ENCODE data around the gene GRXCR2. TPM values are rescaled to one million over a fixed set of nuclear protein-coding genes. Genes with fewer than 3 reads are reported as not detected.

The GRXCR2 gene
- total and polyA plus RNA-seq, 2 of the 4 experiments (the other 2 are of a cell fraction), result not detected

DNA sequence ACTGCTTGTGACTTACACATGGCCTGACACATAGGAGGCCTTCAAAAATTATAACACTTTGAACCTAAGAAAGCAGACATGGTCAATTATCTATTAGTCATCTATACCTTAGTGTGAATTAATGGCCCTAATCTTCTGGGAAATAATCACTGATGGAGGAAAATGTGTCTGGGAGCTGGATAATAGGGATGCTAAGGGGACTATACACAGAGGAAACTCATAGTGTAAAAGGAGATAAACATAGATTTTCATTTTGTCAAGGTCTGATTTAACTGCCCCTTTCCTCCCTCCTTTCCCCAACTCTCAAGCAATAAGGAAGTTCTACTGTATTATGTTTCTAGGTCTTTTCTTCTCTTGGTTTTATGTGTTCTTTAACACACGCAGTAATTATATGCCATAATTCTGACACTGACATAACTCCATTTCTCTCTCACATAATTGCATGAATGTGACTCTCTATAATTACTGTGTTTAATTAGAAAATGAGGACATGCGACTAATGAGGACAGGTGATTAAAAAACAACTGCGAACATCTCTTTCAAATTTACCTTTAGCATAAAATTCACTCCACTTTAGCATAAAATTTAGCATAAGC lies 18.9 kb downstream of the GRXCR2 start:
- no peaks in the 10 kb centered on the region for H3K36me3 ChIP-seq (ENCODE audit: control insufficient read depth, insufficient read depth, low read length)
- no peak overlapping the region for H3K56ac ChIP-seq (ENCODE audit: extremely low read depth, insufficient read depth, low read length)
- CTCF ChIA-PET, result no interaction called here
- no peak overlapping the region for H2AFZ ChIP-seq (replicated peaks; ENCODE audit: low read length, poor library complexity)
- H2BK5ac ChIP-seq (ENCODE audit: low read depth, low read length, poor library complexity, severe bottlenecking), result no peak overlapping the region
- H3K4me3 ChIP-seq (ENCODE audit: insufficient read depth, low read depth, low read length), result no peak overlapping the region
- H2AK9ac ChIP-seq (replicated peaks; ENCODE audit: low read depth, low read length, poor library complexity), result no peak overlapping the region
- no CpG with 5 or more reads among the region's 3 CpGs for WGBS, 2 experiments (ENCODE audit: extremely low coverage in 2 of 2, insufficient read length in 1 of 2)
- H3K18ac ChIP-seq (ENCODE audit: low read depth, low read length), result no peak overlapping the region
- no peaks in the 10 kb centered on the region for H3K79me1 ChIP-seq (ENCODE audit: low read depth in 1 of 2, low read length in 2 of 2)
- H3K9me3 ChIP-seq (ENCODE audit: control insufficient read depth, insufficient read depth, low read length), result no peaks in the 10 kb centered on the region
- intact Hi-C loops (cut with micrococcal nuclease), result no loop called here
- H3K14ac ChIP-seq (replicated peaks; ENCODE audit: low read depth, low read length), result no peak overlapping the region
- H2BK20ac ChIP-seq (ENCODE audit: low read depth, low read length), result no peak overlapping the region
- no peak overlapping the region for H3K4ac ChIP-seq (ENCODE audit: low read depth, low read length)
- H3K9ac ChIP-seq (ENCODE audit: low read depth, low read length), result no peak overlapping the region
- peaks cover 8% of the 10 kb centered on the region for H3K9me1 ChIP-seq (ENCODE audit: insufficient read depth, low read length)
- H3K27ac ChIP-seq (ENCODE audit: insufficient read depth, low read length), result no peak overlapping the region
- no peak for TF ChIP-seq MXI1 (IDR thresholded peaks at IDR 0.05; ENCODE audit: borderline replicate concordance, low read depth, low read length)
- TF ChIP-seq, protein P1, sequence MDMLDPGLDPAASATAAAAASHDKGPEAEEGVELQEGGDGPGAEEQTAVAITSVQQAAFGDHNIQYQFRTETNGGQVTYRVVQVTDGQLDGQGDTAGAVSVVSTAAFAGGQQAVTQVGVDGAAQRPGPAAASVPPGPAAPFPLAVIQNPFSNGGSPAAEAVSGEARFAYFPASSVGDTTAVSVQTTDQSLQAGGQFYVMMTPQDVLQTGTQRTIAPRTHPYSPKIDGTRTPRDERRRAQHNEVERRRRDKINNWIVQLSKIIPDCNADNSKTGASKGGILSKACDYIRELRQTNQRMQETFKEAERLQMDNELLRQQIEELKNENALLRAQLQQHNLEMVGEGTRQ (IDR thresholded peaks at IDR 0.05; ENCODE audit: low read depth, low read length), result no peak
- TF ChIP-seq CHD1 (IDR thresholded peaks at IDR 0.05; ENCODE audit: low read depth, low read length), result no peak
- no peak for TF ChIP-seq MAFK (IDR thresholded peaks at IDR 0.05; ENCODE audit: low read depth, low read length)
- no peak for TF ChIP-seq POLR2A (IDR thresholded peaks at IDR 0.05; ENCODE audit: low read depth, low read length)
- TF ChIP-seq MAZ (IDR thresholded peaks at IDR 0.05; ENCODE audit: borderline replicate concordance, low read depth, low read length), result no peak
- no peak for TF ChIP-seq CEBPB (IDR thresholded peaks at IDR 0.05; ENCODE audit: low read depth, low read length)
- no peak for TF ChIP-seq RCOR1 (IDR thresholded peaks at IDR 0.05; ENCODE audit: insufficient replicate concordance, low read length)
- TF ChIP-seq, protein P2, sequence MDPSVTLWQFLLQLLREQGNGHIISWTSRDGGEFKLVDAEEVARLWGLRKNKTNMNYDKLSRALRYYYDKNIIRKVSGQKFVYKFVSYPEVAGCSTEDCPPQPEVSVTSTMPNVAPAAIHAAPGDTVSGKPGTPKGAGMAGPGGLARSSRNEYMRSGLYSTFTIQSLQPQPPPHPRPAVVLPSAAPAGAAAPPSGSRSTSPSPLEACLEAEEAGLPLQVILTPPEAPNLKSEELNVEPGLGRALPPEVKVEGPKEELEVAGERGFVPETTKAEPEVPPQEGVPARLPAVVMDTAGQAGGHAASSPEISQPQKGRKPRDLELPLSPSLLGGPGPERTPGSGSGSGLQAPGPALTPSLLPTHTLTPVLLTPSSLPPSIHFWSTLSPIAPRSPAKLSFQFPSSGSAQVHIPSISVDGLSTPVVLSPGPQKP (IDR thresholded peaks at IDR 0.05; ENCODE audit: borderline replicate concordance, low read depth, low read length), result no peak
- TF ChIP-seq RFX5 (IDR thresholded peaks at IDR 0.05; ENCODE audit: low read depth, low read length), result no peak
- TF ChIP-seq, protein P3, sequence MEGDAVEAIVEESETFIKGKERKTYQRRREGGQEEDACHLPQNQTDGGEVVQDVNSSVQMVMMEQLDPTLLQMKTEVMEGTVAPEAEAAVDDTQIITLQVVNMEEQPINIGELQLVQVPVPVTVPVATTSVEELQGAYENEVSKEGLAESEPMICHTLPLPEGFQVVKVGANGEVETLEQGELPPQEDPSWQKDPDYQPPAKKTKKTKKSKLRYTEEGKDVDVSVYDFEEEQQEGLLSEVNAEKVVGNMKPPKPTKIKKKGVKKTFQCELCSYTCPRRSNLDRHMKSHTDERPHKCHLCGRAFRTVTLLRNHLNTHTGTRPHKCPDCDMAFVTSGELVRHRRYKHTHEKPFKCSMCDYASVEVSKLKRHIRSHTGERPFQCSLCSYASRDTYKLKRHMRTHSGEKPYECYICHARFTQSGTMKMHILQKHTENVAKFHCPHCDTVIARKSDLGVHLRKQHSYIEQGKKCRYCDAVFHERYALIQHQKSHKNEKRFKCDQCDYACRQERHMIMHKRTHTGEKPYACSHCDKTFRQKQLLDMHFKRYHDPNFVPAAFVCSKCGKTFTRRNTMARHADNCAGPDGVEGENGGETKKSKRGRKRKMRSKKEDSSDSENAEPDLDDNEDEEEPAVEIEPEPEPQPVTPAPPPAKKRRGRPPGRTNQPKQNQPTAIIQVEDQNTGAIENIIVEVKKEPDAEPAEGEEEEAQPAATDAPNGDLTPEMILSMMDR (conservative IDR thresholded peaks at IDR 0.05; ENCODE audit: low read depth, low read length), result no peak
- no peak for TF ChIP-seq BHLHE40 (IDR thresholded peaks at IDR 0.05; ENCODE audit: low read depth, low read length)
- H3K4me1 ChIP-seq (ENCODE audit: control insufficient read depth, insufficient read depth, low read length), result peaks cover 10% of the 10 kb centered on the region
- no peak for DNase-seq
- H4K20me1 ChIP-seq (ENCODE audit: insufficient read depth, low read length), result no peaks in the 10 kb centered on the region
- no peak overlapping the region for H2AK5ac ChIP-seq (ENCODE audit: low read depth, low read length)
- H3K23ac ChIP-seq (ENCODE audit: low read depth, low read length), result no peak overlapping the region
- POLR2A ChIA-PET (ENCODE audit: unreplicated experiment), result interaction anchor here (0.6 kb wide), 1 partner anchor 911 kb away, joined by 3 read pairs; no protein-coding TSS in a partner anchor
- no peak overlapping the region for H4K5ac ChIP-seq (ENCODE audit: low read depth, low read length)
- no peak overlapping the region for H2BK120ac ChIP-seq (ENCODE audit: low read depth, low read length)
- dilution Hi-C loops (cut with HindIII; ENCODE audit: low sequenced_read_pairs, unreplicated experiment), result no loop called here
- no peaks in the 10 kb centered on the region for H3K27me3 ChIP-seq (ENCODE audit: control insufficient read depth, insufficient read depth, low read length)
- H4K91ac ChIP-seq (ENCODE audit: insufficient read depth, low read depth, low read length), result no peak overlapping the region
- H4K8ac ChIP-seq (ENCODE audit: low read depth in 2 of 2, low read length in 2 of 2), result no peak overlapping the region
- H2BK15ac ChIP-seq (ENCODE audit: low read depth, low read length), result no peak overlapping the region
- in situ Hi-C loops (cut with MboI; ENCODE audit: low sequenced_read_pairs), result no loop called here
- no TSS peak for BruUV-seq (replicated peaks)
- no peak for ATAC-seq (ENCODE audit: low read depth)
- no peak overlapping the region for H3K4me2 ChIP-seq (ENCODE audit: low read depth, low read length)
